ENCODE data around the gene CPNE9.
A peak's percentile ranks its signal among the peaks of the same experiment; 100 is the strongest.

The CPNE9 gene

DNA sequence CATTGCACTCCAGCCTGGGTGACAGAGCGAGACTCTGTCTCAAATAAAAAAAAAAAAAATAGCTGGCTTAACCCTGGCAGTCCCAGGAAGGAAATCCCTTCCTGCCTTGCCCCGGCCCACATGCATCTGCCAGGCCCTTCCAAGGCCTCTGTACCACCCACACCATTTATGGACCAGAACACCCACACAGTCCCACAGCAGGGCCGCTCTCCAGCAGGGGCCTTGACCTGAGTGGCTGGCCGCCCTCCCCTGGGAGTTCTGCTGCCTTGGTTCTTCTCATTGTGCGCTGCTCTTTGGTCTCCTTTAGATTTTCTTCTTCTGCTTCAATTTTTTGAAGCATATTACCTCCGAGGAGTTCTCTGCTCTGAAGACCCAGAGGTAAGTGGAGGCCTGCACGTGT lies 16.1 kb upstream of the CPNE9 start:
- DNase-seq = no peak

GRCh38 chr3:9688961-9689360 lies 14.7 kb upstream of the CPNE9 start:
- no peak for DNase-seq

DNA sequence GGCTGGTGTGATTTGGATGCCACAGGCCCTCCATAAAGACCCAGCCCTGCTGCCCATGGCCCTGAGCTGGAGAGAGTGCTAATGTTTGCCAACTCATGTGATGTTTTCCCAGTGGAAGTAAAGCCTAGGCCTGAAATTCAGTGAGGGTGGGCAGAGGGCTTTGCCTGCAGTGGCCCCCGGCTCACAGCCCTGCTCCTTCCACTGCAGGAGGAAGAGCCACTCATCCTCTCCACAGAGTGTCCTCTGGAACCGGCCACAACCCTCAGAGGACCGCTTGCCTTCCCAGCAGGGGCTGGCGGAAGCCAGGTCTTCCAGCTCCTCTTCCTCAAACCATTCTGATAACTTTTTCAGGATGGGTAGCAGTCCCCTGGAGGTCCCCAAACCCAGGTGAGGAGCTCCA lies 13.9 kb upstream of the CPNE9 start:
- no peak for DNase-seq

DNA sequence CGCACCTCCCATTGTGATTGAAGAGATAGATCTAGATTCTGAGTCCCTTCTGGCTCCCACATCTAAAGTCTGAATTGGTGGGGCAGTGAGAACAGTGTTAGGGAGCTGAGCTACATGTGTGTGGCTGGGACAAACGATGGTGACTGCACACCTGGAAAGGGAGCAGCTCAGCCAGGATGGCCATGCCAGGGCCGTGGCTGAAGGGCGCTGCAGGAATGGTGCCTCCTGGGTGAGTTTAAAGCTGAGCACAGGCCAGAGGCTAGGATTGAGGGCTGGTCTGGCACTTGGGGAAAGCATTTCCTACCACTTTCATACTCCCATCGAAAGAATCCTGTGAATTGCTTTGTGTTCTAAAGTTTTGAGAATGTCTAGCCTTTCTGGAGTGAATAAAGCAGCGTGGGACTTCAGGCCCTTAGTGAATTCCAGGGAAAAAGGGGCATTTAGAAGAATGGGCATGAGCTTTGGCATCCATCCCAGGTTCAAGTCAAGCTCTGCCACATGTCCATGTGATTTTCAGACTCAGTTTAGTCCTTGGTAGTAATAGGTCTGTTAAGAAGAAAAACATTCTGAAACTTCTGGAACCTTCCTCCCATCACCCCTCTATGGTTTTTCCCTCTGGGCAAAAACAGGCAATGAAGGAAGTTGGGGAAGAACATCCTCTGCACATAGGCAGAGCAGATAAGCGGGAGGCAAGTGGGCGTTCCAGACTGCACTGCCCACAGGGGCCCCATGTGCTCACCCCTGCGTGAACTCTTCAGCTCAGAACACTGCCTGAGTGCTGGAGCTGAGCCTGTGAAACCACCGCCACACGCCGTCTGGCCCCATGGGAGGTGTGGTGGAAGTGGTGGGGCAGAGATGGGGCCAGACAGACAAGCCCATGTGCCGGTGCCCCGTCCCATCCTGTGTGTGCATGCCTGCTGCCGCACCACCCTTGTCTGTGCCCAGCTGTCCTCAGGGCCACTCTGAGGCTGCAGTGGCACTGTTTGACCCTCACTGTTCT lies 12.9 kb upstream of the CPNE9 start:
- DNase-seq = peak; percentile 15

GRCh38 chr3:9691636-9692035 lies 12.0 kb upstream of the CPNE9 start:
- no peak for DNase-seq

GRCh38 chr3:9692416-9692815 lies 11.2 kb upstream of the CPNE9 start:
- DNase-seq = no peak

GRCh38 chr3:9695345-9695744 lies 8.3 kb upstream of the CPNE9 start:
- no peak for DNase-seq

DNA sequence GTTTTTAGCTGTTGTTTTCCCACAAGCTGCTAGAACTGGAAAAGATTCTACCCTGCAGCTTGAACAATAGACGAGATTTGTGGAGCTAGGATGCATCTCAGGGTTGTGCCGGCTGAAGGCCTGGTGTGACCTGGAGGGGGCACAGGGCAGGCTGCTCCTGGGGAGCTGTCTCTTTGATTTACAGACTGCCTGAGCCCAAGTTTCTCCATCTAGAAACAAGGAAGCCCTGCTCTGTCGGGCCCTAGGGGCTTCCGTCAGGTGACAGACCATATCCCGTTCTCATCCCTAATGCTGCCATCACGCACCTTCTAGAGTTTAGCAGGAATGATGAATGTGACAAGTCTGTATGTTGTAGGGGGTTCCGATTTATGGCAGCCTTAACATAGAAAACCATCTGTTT lies 7.9 kb upstream of the CPNE9 start:
- no peak for DNase-seq

- DNase-seq = no peak
These were observed 7.0 kb upstream of the CPNE9 start for GRCh38 chr3:9696480-9697220.

- no peak for DNase-seq
These were observed 5.7 kb upstream of the CPNE9 start for GRCh38 chr3:9697892-9698291.

GRCh38 chr3:9698293-9698692 lies 5.3 kb upstream of the CPNE9 start:
- DNase-seq = no peak

DNA sequence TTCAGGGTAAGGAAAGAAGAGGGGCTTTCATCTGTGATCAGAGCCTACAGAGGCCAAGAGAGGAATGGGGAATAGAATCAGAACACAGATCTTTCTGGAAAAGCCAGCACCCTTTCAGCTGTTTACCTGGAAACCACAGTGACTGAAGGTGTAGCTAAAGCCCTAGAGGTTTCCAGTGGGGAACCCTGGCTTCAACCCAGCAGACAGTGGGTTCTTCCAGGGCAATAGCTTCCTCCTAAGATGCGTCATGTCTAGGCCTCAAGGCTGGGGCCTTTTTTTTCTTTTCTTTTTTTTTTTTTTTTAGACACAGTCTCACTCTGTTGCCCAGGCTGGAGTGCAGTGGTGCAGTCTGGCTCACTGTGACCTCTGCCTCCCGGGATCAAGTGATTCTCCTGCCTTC lies 3.1 kb upstream of the CPNE9 start:
- DNase-seq = no peak

DNA sequence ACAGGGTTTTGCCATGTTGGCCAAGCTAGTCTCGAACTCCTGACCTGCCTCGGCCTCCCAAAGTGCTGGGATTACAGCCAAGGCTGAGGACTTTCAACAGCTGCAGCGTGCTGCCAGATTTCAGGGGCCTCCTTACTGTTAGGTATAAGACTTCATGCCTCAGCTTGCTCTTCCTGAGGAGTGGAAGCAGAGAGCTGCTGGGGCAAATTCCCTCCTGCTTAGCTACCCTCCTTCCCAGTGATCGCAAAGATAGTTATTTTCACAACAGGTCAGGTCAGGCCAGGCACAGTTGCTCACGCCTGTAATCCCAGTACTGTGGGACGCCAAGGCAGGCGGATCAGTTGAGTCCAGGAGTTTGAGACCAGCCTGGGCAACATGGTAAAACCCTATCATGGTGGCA lies 2.6 kb upstream of the CPNE9 start:
- no peak for DNase-seq

DNA sequence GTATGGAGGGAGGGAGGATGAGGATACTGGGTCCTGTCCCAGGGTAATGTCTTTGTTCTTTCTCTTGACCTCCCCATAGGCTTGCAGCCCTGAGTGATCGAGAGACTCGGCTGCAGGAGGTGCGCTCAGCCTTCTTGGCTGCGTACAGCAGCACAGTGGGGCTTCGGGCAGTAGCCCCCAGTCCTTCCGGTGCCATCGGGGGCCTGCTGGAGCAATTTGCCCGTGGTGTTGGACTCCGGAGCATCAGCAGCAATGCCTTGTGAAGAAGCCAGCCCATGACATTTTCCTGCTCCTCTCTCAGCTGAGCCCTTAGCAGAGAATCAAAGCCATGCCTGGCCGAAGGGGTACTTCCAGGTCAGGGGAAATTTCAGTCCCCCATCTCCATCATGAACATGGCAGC lies 1.9 kb upstream of the CPNE9 start:
- no peak for DNase-seq

- no peak for DNase-seq
These were observed 393 bp upstream of the CPNE9 start for GRCh38 chr3:9703240-9703639.

DNA sequence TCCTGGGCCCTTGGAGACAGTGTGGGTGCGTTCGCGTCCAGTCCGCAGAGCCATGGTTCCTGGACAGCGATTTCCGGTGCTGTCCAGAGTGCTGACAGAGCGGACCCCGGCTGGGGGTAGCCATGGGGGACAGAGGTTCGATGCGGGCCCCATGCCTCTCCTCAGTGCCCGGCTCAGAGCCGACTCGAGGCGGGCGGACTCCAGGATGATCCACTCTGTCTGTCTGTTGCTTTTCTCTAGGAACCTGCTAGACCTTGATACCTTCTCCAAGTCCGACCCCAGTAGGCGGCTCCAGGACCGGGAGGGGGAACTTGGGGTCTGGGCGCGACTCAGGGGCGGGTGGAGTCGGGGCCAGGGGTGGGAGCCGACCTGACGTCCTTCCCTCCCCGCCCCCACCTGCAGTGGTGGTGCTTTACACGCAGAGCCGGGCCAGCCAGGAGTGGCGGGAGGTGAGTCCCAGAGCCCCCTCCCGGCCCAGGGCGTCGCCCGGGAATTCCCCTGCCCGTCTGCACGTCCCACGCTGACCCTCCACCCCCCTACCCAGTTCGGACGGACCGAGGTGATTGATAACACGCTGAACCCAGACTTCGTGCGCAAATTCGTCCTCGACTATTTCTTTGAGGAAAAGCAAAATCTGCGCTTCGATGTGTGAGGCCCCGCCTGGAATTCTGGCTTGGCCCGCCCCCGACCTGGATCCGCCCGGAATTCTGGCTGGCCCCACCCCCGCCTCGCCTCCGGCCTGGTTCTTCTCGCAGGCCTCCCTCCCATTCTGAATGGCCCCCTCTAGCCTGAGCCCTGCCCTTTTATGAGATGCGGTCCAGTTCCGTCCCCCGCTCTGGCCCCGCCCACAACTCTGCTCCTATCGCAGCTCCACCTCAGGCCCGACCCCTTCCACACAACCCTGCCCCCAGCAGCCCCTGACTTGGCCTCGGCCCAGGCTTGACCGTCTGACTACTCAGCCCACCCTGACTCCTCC lies 1.0 kb downstream of the CPNE9 start:
- DNase-seq = peak; percentile 61

GRCh38 chr3:9710174-9710739 lies 6.6 kb downstream of the CPNE9 start:
- no peak for DNase-seq

- DNase-seq = no peak
These were observed 8.8 kb downstream of the CPNE9 start for GRCh38 chr3:9712415-9712814.

DNA sequence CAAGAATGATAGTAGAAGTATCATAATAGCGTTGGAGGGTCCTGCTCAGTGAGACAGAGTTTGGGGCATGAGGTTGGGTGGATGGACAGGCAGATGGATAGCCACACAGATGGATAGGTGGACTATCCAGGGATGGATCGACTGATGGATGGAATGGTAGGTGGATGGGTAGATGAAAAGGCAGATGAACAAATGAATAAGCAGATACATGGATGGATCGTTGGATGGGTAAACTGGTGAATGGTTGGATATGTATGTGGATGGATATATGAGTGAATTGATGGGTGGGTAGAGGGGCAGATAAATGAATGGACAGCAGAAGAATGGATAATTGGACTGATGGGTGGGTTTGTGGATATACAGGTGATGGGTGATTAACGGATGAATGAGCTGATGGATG lies 9.5 kb downstream of the CPNE9 start:
- no peak for DNase-seq

GRCh38 chr3:9715136-9715535 lies 11.5 kb downstream of the CPNE9 start:
- DNase-seq = peak; percentile 39

GRCh38 chr3:9715764-9716437 lies 12.3 kb downstream of the CPNE9 start:
- peak; percentile 95 for DNase-seq
